Keratinocyte (primary cell): ENCODE results near the gene AKAP4. TPM values are rescaled to one million over a fixed set of nuclear protein-coding genes. Genes with fewer than 3 reads are reported as not detected.

Experiments
- DNase-seq: peaks from one replicate; pipeline ENCODE4 v3.0.0-alpha.2; 2011; ENCODE audit warnings: low read depth, missing footprints, low spot score
- FAIRE-seq: peaks from 2 replicates; lab custom pipeline; 2011; peaks lifted over from hg19 to GRCh38; lab: Jason Lieb, UNC
- H2AFZ ChIP-seq: 2 replicates; pipeline ENCODE4 v1.6.0; 2012; ENCODE audit warnings: low read length, control low read depth, inconsistent platforms; ENCODE audit not compliant: control insufficient read depth
- H3K27ac ChIP-seq: 2 replicates; pipeline ENCODE4 v1.5.1; 2011; ENCODE audit warnings: low read length; ENCODE audit not compliant: control insufficient read depth, insufficient read depth
- H3K27me3 ChIP-seq: 3 replicates; pipeline ENCODE4 v1.6.0; 2011; ENCODE audit warnings: low read length; ENCODE audit not compliant: control insufficient read depth, insufficient read depth; ENCODE audit errors: extremely low read depth
- H3K36me3 ChIP-seq, 2 experiments: 2 replicates in 1 of 2; 3 replicates in 1 of 2; pipeline ENCODE4 v1.5.1; 2011; ENCODE audit warnings: low read length in 2 of 2, mild to moderate bottlenecking in 1 of 2; ENCODE audit not compliant: control insufficient read depth in 2 of 2, insufficient read depth in 2 of 2; ENCODE audit errors: extremely low read depth in 1 of 2
- H3K4me1 ChIP-seq: 3 replicates; pipeline ENCODE4 v1.5.1; 2011; ENCODE audit warnings: low read length; ENCODE audit not compliant: control insufficient read depth, insufficient read depth; ENCODE audit errors: extremely low read depth
- H3K4me2 ChIP-seq: 3 replicates; pipeline ENCODE4 v1.6.0; 2011; ENCODE audit warnings: low read depth, low read length; ENCODE audit not compliant: control insufficient read depth, insufficient read depth; ENCODE audit errors: extremely low read depth
- H3K4me3 ChIP-seq, 3 experiments: fragments of 200-600 bp in 1 of 3; sonication (generic) in 1 of 3; 2 replicates in 2 of 3; 3 replicates in 1 of 3; pipeline ENCODE4 v1.5.1; 2011 to 2016; ENCODE audit warnings: low read length in 3 of 3, mild to moderate bottlenecking in 3 of 3, control low read depth in 2 of 3, inconsistent platforms in 1 of 3, low read depth in 1 of 3, mixed read lengths in 1 of 3, mixed run types in 1 of 3, moderate library complexity in 1 of 3; ENCODE audit not compliant: control insufficient read depth in 2 of 3, insufficient read depth in 2 of 3; ENCODE audit errors: extremely low read depth in 1 of 3
- H3K79me2 ChIP-seq: 2 replicates; pipeline ENCODE4 v1.6.0; 2012; ENCODE audit warnings: low read length; ENCODE audit not compliant: control insufficient read depth, insufficient read depth
- H3K9ac ChIP-seq: 3 replicates; pipeline ENCODE4 v1.6.0; 2011; ENCODE audit warnings: low read length; ENCODE audit not compliant: control insufficient read depth, insufficient read depth; ENCODE audit errors: extremely low read depth
- H3K9me1 ChIP-seq: 3 replicates; pipeline ENCODE4 v1.6.0; 2011; ENCODE audit warnings: low read length; ENCODE audit not compliant: control insufficient read depth, insufficient read depth; ENCODE audit errors: extremely low read depth
- H3K9me3 ChIP-seq: 2 replicates; pipeline ENCODE4 v1.5.1; 2012; ENCODE audit warnings: low read depth, low read length; ENCODE audit not compliant: control insufficient read depth
- H4K20me1 ChIP-seq: 3 replicates; pipeline ENCODE4 v1.6.0; 2011; ENCODE audit warnings: low read length; ENCODE audit not compliant: control insufficient read depth, insufficient read depth; ENCODE audit errors: extremely low read depth
- CTCF ChIP-seq, 3 experiments: IDR thresholded peaks in 1 of 3; conservative IDR thresholded peaks in 1 of 3; optimal IDR thresholded peaks in 1 of 3; 2 replicates in 2 of 3; 3 replicates in 1 of 3; pipeline versions ENCODE3 to v1.5.1; 2011; ENCODE audit warnings: low read length in 3 of 3, mild to moderate bottlenecking in 3 of 3, moderate library complexity in 2 of 3, control low read depth in 1 of 3, inconsistent platforms in 1 of 3; ENCODE audit not compliant: insufficient read depth in 2 of 3; ENCODE audit errors: extremely low read depth in 1 of 3
- EZH2 ChIP-seq: IDR thresholded peaks from one replicate; pipeline ENCODE4 v1.6.1; 2012; ENCODE audit warnings: inconsistent platforms, mild to moderate bottlenecking, low read length, moderate library complexity
- dilution Hi-C: fragments of 300-500 bp; cut with MboI; formaldehyde crosslinking; loops from one replicate; pipeline ENCODE4 v1.7.0; 2020; ENCODE audit warnings: low sequenced_read_pairs; ENCODE audit not compliant: extremely low pct_ligation_motif_present
- polyA plus RNA-seq, 5 experiments: library from polyadenylated mRNA; depleted of rRNA in 3 of 5; stranded (reverse) in 3 of 5; stranded (forward) in 1 of 5; unstranded in 1 of 5; fragments of >200 nt; gene quantifications; 1 replicate in 1 of 5; 2 replicates in 3 of 5; 3 replicates in 1 of 5; pipeline versions ENCODE4 v1.2.1 to v1.2.3, GENCODE V29; 2011 to 2012; ENCODE audit warnings: missing spikeins in 2 of 5, low read depth in 1 of 5, low replicate concordance in 1 of 5

AKAP4 gene
- polyA plus RNA-seq, 1 donor (not counting 4 experiments of a cell fraction or from before 2014, with no cell fraction given) = not detected

GRCh38 chrX:50154429-50154828 lies 46.4 kb downstream of the AKAP4 start:
- Histone ChIP-seq H3K4me2 (no peak overlapping the region), H2AFZ (no peak overlapping the region), H3K79me2 (no peaks in the 10 kb centered on the region), H3K9me3 (no peaks in the 10 kb centered on the region), H3K27me3 (no peaks in the 10 kb centered on the region), H4K20me1 (no peaks in the 10 kb centered on the region), H3K27ac (no peak overlapping the region), H3K4me3 (no peak overlapping the region), H3K4me1 (no peaks in the 10 kb centered on the region), H3K9me1 (no peaks in the 10 kb centered on the region), H3K36me3 (no peaks in the 10 kb centered on the region), H3K9ac (no peak overlapping the region)
- dilution Hi-C loops = no loop called here
- TF ChIP-seq CTCF (optimal IDR thresholded peaks at IDR 0.05 in 1 of 3, IDR thresholded peaks at IDR 0.05 in 1 of 3, conservative IDR thresholded peaks at IDR 0.05 in 1 of 3; ENCODE audit: extremely low read depth in 1 of 3, insufficient read depth in 2 of 3, low read length in 3 of 3) (no peak), EZH2 (no peak)
- no peak for FAIRE-seq
- no peak for DNase-seq

DNA sequence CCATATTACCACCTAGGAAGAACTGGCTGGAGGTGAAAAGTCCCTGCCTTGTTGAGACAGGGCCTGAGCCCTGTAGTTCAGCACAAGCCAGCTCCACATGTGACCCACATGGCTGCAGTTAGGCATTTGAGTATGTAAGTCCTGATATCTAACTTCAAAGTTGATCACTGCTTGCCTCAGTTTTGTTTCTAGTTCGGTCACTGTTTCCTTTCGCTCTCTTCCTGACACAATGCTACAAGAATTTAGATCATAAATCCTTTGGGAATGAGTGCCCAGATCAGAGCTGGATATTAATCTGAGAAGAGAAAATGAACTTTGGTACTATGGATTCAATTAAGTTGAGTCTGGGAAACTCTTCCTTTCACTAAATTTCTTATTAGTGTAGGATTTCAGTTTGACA lies 48.4 kb downstream of the AKAP4 start:
- DNase-seq (no peak), FAIRE-seq (no peak)
- no peaks in the 10 kb centered on the region for H3K9me1 ChIP-seq
- H3K4me3 ChIP-seq = no peak overlapping the region
- no peak overlapping the region for H3K27ac ChIP-seq
- H3K4me2 ChIP-seq = no peak overlapping the region
- no peak overlapping the region for H3K9ac ChIP-seq
- no peaks in the 10 kb centered on the region for H3K36me3 ChIP-seq
- no peaks in the 10 kb centered on the region for H4K20me1 ChIP-seq
- dilution Hi-C loops = no loop called here
- H3K27me3 ChIP-seq = no peaks in the 10 kb centered on the region
- TF ChIP-seq CTCF (optimal IDR thresholded peaks at IDR 0.05 in 1 of 3, IDR thresholded peaks at IDR 0.05 in 1 of 3, conservative IDR thresholded peaks at IDR 0.05 in 1 of 3; ENCODE audit: extremely low read depth in 1 of 3, insufficient read depth in 2 of 3, low read length in 3 of 3) = no peak
- no peak for TF ChIP-seq EZH2
- no peaks in the 10 kb centered on the region for H3K9me3 ChIP-seq
- H3K4me1 ChIP-seq = no peaks in the 10 kb centered on the region
- no peaks in the 10 kb centered on the region for H3K79me2 ChIP-seq
- H2AFZ ChIP-seq = no peak overlapping the region
